ENCODE results near the gene WSB1.

DNA sequence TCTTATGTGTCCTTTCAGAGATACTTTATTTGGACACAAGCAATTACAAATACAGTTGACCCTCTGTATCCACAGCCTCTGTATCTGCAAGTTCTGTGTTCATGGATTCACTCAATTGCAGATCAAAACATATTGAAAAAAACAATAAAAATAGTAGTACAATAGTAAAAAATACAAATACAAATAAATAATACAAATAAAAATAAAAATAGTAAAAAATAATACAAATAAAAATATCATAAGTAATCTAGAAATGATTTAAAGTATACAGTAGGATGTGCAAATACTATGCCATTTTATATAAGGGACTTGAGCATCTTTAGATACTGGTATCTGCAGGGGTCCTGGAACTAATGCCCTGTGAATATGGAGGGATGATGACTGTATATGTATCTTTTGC lies 47.4 kb upstream of the WSB1 start:
- no peak for TF ChIP-seq POLR2A (IDR thresholded peaks at IDR 0.05)
- TF ChIP-seq, protein P1, sequence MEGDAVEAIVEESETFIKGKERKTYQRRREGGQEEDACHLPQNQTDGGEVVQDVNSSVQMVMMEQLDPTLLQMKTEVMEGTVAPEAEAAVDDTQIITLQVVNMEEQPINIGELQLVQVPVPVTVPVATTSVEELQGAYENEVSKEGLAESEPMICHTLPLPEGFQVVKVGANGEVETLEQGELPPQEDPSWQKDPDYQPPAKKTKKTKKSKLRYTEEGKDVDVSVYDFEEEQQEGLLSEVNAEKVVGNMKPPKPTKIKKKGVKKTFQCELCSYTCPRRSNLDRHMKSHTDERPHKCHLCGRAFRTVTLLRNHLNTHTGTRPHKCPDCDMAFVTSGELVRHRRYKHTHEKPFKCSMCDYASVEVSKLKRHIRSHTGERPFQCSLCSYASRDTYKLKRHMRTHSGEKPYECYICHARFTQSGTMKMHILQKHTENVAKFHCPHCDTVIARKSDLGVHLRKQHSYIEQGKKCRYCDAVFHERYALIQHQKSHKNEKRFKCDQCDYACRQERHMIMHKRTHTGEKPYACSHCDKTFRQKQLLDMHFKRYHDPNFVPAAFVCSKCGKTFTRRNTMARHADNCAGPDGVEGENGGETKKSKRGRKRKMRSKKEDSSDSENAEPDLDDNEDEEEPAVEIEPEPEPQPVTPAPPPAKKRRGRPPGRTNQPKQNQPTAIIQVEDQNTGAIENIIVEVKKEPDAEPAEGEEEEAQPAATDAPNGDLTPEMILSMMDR (IDR thresholded peaks at IDR 0.05), result no peak
